GM18502 (cell line): ENCODE results near the gene AHDC1.
"Not testable (repeated sequence)": the region's sequence is repeated elsewhere in the genome, so short reads cannot be mapped to it uniquely, and the experiment has no call there.

Experiments used
- ATAC-seq: cut with Tn5 transposase; IDR thresholded peaks from one replicate; pipeline ENCODE4 v1.9.1; 2021; ENCODE audit warnings: mild to moderate bottlenecking; ENCODE audit not compliant: unreplicated experiment, poor library complexity

Gene AHDC1

DNA sequence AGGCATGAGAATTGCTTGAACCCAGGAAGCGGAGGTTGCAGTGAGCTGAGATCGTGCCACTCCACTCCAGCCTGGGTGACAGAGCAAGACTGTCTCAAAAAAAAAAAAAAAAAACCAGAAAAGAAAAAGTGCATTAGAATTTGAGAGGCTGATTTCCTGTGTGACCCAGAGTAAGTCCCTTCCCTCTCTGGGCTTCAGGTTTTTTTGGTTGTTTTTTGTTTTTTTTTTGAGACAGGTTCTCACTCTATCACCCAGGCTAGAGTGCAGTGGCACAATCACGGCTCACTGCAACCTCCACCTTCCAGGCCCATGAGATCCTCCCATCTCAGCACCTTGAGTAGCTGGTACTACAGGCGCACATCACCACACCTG, 65.7 kb downstream of the AHDC1 start:
- not testable (repeated sequence) for ATAC-seq

DNA sequence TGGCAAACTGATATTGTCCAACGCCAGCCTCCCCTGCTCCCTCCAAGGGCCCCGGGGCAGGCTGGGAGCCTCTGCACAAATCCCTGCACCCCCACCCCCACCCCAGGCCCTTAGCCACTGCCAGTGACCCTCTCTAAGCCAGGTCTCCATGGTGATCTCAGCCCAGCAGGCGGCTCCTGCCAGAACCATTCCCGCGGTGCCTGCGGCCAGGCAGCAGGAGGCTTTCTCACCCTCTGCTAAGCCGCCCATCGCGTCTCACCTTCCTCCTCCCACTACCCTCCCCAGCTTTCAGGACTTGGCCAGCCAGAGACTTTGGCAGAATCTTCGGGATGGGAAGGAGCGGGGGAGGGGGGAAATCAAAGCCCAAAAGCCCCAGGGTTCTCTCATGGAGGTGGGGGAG, 67.2 kb downstream of the AHDC1 start:
- no peak for ATAC-seq

DNA sequence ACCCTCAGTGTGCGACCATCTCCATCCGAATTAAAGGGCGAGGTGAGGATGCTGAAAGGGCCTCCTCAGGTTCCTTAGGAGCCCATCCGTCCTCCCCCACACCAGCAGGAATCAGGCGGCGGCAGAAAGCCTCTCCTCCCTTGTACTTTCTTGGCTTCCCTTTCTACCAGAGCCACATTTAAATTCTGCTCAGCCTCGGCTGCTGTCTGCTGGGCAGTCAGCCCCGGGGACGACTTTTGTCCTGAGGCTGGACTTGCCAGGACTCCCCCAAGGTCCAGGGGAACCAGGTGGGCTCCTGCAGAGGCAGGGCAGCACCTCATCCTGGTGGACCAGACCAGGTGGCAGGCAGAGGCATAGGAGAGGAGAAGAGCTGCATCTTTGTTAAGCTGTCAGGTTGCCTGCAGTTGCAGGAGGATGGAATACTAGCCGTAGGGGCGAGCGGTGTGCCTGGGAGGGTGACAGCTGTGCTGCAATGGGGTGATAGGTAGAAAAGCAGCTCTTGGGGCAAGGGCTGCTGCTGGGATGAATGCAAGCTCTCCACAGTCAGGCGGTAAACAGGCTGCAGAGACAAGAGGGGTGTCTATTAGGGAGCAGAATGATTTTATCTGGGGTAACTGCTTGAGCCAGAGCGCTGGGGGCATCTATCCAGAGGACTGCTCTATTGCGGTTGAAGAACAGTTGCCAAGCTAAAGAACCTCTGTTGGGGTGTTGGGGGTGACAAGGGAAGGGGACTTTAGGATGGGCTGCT, 67.8 kb downstream of the AHDC1 start:
- ATAC-seq = no peak

- ATAC-seq = no peak
These were observed 68.6 kb downstream of the AHDC1 start for GRCh38 chr1:27535386-27535785.

- ATAC-seq = no peak
These were observed 71.8 kb downstream of the AHDC1 start for GRCh38 chr1:27531959-27532685.

GRCh38 chr1:27530192-27530591, 73.8 kb downstream of the AHDC1 start:
- ATAC-seq = no peak

DNA sequence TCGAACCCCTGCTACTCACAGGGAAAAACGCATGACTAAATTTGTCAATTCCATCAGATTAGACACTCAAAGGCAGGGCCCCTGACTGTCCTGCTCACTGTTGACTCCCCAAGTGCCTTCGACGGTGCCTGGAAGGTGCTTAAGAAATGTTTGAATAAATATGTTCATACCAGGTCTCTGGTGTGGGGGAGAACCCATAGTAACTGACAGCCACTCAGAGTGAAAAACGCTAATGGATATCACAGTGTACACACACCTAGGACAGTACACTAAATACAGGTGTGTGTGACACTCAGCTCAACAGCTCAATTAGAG, 74.3 kb downstream of the AHDC1 start:
- ATAC-seq = no peak

GRCh38 chr1:27528818-27529703, 74.9 kb downstream of the AHDC1 start:
- no peak for ATAC-seq

DNA sequence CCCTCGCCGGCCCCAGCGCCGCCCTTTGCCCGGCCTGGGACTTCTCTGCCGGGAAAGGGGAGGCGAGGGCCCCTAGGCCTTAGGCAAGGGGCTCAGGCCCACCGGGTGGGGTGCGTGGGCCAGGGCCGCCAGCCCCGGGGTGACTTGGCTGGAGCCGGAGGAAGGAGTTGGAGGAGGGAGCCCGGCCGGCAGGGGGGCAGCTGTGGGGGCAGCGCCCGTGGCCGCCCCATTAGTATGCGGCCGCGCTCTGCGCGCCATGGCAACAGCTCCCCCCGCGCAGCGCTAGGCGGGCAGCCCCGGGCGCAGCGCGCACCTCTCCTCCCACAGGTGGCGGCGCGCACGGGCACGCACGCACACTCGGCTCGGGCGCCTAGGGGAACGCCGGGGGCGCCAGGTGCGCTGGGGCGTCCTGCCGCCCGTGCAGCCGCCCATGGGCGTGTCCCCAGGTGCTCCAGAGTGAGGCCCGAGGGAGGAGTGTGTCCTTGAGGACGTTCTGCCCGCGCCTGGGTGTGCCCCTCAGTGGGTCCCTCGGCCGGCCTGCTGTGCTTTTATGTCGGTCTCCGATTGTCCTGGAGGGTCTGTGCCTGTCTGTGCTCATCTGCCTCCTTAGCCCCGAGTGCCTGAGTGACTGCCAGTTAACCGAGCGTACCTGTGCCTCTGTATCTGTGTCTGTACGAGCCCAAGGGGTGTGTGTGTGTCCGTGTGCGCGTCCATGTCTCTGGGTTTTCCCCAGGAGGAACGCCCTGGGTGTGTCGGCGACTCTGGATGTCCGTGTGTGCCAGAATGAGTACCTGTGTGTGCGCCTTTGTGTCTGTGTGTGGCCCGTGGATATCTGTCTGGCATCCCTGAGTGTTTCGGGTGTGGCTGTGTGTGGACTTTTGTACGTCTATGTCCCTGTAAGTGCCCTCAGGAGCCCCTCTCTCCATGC, 75.8 kb downstream of the AHDC1 start:
- no peak for ATAC-seq

- ATAC-seq = no peak
These were observed 76.6 kb downstream of the AHDC1 start for GRCh38 chr1:27527223-27527889.

GRCh38 chr1:27526569-27527222, 77.2 kb downstream of the AHDC1 start:
- no peak for ATAC-seq

- peak; percentile 76 for ATAC-seq
These were observed 78.4 kb downstream of the AHDC1 start for GRCh38 chr1:27525296-27526272.

GRCh38 chr1:27523337-27524020, 80.5 kb downstream of the AHDC1 start:
- ATAC-seq = no peak

- no peak for ATAC-seq
These were observed 81.3 kb downstream of the AHDC1 start for GRCh38 chr1:27522432-27523336.

GRCh38 chr1:27521861-27522431, 82.0 kb downstream of the AHDC1 start:
- no peak for ATAC-seq

- no peak for ATAC-seq
These were observed 82.6 kb downstream of the AHDC1 start for GRCh38 chr1:27521336-27521831.
